ENCODE data around the gene KRT79.

DNA sequence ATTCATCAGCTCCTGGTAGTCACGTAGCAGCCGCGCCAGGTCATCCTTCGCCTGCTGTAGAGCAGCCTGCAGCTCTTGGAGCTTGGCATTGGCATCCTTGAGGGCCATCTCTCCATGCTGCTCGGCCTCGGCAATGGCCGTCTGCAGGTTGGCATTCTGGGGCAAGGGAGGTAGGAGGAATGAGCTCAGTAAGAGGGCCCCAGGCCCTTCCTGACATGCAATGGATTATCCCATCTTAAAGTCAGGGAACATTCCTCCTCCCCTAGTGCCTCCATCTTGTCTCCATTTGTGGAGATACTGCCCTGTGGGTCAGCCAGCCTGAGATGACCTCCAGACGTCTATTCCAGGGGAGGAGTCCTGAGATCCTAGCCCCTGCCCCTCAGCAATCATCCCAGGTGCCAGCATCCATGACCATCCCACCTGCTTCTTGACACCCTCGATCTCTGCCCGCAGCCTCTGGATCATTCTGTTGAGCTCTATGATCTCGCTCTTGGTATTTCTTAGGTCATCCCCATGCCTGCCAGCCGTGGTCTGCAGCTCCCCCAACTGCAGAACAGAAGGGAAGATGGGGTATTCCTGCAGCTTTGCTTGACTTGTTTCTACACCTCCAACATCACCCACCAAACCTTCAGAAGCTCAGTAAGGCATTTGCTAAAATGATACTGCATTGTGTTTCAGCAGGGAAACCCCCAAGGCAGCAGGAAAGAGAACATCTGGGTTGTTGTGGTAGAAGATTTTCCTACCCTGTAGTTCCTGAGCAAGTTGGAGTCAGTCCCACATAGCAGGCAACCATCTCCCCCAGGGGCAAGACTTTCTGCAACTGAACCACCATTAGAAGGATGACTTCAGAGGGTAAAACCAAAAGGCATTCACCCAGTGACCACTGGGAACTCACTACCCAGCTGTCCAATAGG, 42.6 kb downstream of the KRT79 start:
- TF ChIP-seq, protein P1, sequence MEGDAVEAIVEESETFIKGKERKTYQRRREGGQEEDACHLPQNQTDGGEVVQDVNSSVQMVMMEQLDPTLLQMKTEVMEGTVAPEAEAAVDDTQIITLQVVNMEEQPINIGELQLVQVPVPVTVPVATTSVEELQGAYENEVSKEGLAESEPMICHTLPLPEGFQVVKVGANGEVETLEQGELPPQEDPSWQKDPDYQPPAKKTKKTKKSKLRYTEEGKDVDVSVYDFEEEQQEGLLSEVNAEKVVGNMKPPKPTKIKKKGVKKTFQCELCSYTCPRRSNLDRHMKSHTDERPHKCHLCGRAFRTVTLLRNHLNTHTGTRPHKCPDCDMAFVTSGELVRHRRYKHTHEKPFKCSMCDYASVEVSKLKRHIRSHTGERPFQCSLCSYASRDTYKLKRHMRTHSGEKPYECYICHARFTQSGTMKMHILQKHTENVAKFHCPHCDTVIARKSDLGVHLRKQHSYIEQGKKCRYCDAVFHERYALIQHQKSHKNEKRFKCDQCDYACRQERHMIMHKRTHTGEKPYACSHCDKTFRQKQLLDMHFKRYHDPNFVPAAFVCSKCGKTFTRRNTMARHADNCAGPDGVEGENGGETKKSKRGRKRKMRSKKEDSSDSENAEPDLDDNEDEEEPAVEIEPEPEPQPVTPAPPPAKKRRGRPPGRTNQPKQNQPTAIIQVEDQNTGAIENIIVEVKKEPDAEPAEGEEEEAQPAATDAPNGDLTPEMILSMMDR (IDR thresholded peaks at IDR 0.05; ENCODE audit: low read depth, low read length, poor library complexity, severe bottlenecking): no peak
- no peak for TF ChIP-seq EZH2phosphoT487 (IDR thresholded peaks at IDR 0.05; ENCODE audit: borderline replicate concordance, low read length)

Measured in DOHH2 (cell line).